HL-60 (cell line): ENCODE results near the gene STOML1.

Experiments
- GABPA ChIP-seq: IDR thresholded peaks from 2 replicates; pipeline ENCODE4 v1.6.1; 2012; ENCODE audit warnings: low read depth
- POLR2AphosphoS5 ChIP-seq: IDR thresholded peaks from 2 replicates; pipeline ENCODE4 v1.6.1; 2012; ENCODE audit warnings: low read depth
- TF ChIP-seq, protein P1 (sequence below): IDR thresholded peaks from one replicate; pipeline ENCODE4 v1.5.1; 2011; ENCODE audit warnings: low read length, control low read depth, inconsistent platforms; ENCODE audit not compliant: insufficient read depth

DNA sequence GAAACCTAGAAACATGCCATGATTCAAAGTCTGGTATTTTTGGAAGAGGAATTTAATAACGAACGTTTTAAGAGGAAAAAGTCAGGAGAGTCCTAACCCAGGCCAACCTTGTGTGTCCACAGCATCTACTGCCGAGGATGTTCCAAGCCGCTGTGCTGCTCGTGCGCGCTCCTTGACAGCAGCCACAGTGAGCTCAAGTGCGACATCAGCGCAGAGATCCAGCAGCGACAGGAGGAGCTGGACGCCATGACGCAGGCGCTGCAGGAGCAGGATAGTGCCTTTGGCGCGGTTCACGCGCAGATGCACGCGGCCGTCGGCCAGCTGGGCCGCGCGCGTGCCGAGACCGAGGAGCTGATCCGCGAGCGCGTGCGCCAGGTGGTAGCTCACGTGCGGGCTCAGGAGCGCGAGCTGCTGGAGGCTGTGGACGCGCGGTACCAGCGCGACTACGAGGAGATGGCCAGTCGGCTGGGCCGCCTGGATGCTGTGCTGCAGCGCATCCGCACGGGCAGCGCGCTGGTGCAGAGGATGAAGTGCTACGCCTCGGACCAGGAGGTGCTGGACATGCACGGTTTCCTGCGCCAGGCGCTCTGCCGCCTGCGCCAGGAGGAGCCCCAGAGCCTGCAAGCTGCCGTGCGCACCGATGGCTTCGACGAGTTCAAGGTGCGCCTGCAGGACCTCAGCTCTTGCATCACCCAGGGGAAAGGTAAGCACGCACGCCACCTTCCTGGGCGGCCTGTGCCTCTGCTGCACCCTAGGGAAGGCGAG is 30.8 kb upstream of the STOML1 start:
- TF ChIP-seq POLR2AphosphoS5 (no peak), GABPA (no peak)
- TF ChIP-seq, protein P1, sequence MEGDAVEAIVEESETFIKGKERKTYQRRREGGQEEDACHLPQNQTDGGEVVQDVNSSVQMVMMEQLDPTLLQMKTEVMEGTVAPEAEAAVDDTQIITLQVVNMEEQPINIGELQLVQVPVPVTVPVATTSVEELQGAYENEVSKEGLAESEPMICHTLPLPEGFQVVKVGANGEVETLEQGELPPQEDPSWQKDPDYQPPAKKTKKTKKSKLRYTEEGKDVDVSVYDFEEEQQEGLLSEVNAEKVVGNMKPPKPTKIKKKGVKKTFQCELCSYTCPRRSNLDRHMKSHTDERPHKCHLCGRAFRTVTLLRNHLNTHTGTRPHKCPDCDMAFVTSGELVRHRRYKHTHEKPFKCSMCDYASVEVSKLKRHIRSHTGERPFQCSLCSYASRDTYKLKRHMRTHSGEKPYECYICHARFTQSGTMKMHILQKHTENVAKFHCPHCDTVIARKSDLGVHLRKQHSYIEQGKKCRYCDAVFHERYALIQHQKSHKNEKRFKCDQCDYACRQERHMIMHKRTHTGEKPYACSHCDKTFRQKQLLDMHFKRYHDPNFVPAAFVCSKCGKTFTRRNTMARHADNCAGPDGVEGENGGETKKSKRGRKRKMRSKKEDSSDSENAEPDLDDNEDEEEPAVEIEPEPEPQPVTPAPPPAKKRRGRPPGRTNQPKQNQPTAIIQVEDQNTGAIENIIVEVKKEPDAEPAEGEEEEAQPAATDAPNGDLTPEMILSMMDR: no peak
